GM12874 (cell line): ENCODE data around the gene EIF3F.

Experiments used
- CTCF ChIP-seq: IDR thresholded peaks from 2 replicates; pipeline ENCODE4 v1.5.1; 2011; ENCODE audit warnings: low read depth, mild to moderate bottlenecking, control low read depth, low read length, moderate library complexity; ENCODE audit not compliant: insufficient read depth

EIF3F gene

GRCh38 chr11:7986768-7987559 is at the start of gene EIF3F:
Gene EIF3F, plus strand, starts transcription at chr11:7987337. Its CDS starts 16 bp downstream, at chr11:7987353.
- peak; percentile 73 for TF ChIP-seq CTCF

GRCh38 chr11:7941146-7941545 is 46.0 kb upstream of the EIF3F start:
- TF ChIP-seq CTCF: no peak

- no peak for TF ChIP-seq CTCF
Observed at GRCh38 chr11:7941608-7942007, 45.5 kb upstream of the EIF3F start, which contains the start of gene OR10A3. Gene OR10A3, minus strand, starts transcription at chr11:7941708. Its CDS starts 2,188 bp downstream, at chr11:7939520.

GRCh38 chr11:7944123-7944522 is 43.0 kb upstream of the EIF3F start:
- TF ChIP-seq CTCF: no peak

DNA sequence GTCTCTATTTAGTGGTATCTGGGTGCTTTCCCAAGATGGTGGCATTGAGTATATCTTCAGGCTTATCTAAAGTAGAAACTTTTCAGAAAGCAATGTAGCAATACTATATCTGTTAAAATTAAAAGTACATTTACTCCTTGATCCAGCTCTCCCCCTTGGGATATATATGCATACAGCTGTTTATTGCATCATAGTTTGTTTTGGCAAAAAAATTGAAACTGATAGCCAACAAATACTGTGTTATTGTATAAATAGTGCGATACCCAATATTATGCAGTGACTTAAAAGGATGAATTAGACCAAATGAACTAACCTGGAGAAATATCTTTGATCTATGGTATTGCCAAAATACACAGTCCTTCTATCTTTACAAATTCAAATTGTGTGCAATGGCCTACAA is 37.2 kb upstream of the EIF3F start:
- TF ChIP-seq CTCF: no peak

DNA sequence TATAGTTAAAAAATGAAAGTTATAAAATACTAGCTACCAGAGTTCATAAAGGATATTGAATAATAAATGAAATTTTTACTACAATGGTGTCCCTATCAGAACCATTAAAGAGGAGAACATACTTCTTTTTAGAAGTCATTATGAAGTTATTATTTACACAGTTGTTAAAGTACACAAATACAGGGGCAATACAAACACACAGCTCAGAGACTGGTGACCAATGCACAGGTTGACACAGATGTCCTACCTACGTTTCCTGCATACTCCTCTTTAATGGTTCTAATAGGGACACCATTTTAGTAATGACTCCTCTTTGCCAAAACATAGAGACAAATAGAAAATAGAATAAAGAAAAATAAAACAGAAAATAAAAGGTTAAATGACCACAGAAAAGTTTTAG is 31.9 kb upstream of the EIF3F start:
- TF ChIP-seq CTCF: no peak

GRCh38 chr11:7964261-7964660 is 22.9 kb upstream of the EIF3F start:
- no peak for TF ChIP-seq CTCF
